Left renal pelvis (tissue), 4 donors: ENCODE data around the gene CSPG5. TPM values are rescaled to one million over a fixed set of nuclear protein-coding genes. Genes with fewer than 3 reads are reported as not detected.

Experiments
- polyA plus RNA-seq, 4 donors: library from polyadenylated mRNA; unstranded; fragments of 120-200 nt; gene quantifications; one replicate each; pipeline ENCODE4 v1.2.1, GENCODE V29; 2013; ENCODE audit not compliant: insufficient read length in 4 of 4

Gene CSPG5
- polyA plus RNA-seq, 4 donors: 0.93 to 3.1 (median 1.2) TPM

Other genes with a start within 250 kb of the CSPG5 start
- gene PTPN23, start 197.8 kb downstream of the CSPG5 start, polyA plus RNA-seq: 10 to 100 TPM; 21.3 to 35.0 (median 27.2) TPM
- gene SCAP, start 102.9 kb downstream of the CSPG5 start, polyA plus RNA-seq: 10 to 100 TPM; 62.9 to 88.9 (median 73.0) TPM
- 10 to 100 TPM; 33.3 to 48.2 (median 39.4) TPM for gene ELP6, start 65.2 kb downstream of the CSPG5 start, polyA plus RNA-seq
- gene SMARCC1, start 203.0 kb upstream of the CSPG5 start, polyA plus RNA-seq: 100 to 1,000 TPM in 3 of 4 donors, 10 to 100 TPM in 1; 71.7 to 138 (median 124) TPM
- 10 to 100 TPM; 49.7 to 78.7 (median 60.1) TPM for gene DHX30, start 224.3 kb upstream of the CSPG5 start, polyA plus RNA-seq